Cortex of kidney (tissue), 1 donor: Measurements from ENCODE around the gene TELO2.

Source experiments
- DNase-seq: peaks from one replicate; lab custom pipeline; 2025; lab: John Stamatoyannopoulos, UW

Gene TELO2

DNA sequence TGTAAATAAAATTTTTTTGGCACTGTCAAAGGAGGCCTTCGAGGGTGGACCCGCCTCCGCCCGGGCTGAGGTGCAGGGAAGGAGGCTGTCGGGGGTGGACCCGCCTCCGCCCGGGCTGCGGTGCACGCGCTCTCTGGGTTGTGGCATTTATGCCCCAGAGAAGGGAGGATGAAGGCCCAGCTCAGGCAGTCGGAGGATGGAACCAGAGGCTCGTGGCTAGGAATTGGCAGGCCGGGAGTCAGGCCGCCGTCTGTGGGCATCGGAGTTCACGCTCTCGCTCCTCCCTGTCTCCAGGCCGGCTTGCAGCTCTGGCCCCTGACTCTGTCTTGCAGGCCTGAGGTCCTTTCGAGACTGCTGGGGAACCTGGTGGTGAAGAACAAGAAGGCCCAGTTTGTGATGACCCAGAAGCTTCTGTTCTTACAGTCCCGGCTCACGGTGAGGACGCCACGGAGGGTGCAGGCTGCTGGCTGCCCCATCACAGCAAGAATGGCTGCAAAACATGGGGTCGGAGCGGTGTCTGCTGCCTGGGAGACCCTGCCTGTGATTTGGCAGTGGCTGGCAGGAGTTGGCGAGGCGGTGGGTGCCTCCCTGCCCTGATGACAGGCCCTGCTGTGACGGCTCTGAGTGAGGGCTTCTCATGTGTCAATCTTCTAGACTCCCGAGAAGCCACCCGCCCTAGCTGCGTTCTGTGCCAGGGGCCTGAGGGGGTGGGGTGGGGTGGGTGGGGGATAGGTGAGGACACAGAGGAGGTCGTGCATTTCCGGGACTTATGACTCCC lies 5.9 kb downstream of the TELO2 start:
- no peak for DNase-seq

DNA sequence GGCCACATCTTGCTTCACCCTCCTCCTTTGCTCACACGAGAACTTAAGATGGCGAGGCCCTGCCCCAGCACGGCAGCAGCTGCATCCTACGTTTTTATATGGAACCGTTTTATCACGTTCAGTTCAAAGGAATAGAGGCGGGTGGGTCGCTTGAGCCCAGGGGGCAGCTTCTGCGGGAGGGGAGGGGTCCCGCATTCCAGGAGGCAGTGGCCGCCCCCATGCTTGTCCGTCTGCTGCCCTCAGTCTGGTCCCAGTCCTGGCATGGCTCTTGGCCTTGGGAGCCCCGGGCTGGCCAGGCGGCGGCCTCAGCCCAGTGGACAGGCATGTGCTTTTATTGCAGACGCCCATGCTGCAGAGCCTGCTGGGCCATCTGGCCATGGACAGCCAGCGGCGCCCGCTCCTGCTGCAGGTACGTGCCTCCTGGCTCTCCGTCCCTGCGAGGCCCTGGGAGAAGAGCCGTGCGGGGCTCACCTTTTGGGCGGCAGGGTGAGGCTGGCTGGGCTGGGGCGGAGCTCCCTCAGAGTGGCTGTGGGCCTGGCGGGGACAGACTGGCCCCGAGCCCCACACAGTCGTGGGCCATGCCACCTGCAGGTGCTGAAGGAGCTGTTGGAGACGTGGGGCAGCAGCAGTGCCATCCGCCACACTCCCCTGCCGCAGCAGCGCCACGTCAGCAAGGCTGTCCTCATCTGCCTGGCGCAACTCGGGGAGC lies 6.8 kb downstream of the TELO2 start:
- DNase-seq: no peak

DNA sequence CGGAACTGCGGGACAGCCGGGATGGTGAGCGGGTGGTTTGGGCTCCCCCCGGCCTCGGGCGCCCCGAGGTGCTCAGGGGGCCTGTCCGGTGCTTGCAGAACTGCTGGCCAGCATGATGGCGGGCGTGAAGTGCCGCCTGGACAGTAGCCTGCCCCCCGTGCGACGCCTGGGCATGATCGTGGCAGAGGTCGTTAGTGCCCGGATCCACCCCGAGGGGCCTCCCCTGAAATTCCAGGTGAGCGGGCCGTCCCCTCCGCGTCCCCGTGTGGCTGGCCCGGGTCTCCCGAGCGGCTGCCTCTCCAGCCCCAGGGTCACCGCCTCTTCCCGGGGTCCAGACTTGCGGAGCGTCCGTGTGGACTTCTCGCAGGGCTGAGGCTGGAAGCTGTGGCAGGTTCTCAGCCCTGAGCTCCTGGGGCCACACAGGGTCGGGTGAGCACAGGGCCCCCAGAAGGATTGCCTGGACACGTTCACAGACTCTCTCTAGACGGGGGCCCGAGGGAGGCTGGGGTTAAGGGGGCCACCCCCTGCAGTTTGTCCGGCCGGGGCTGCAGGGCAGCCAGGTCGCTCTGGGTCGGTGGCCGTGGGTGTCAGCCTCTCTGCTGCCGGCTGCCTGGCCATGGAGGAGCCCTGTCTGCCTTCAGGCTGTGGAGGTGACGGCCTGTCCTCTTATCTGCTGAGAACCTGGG lies 7.4 kb downstream of the TELO2 start:
- no peak for DNase-seq

DNA sequence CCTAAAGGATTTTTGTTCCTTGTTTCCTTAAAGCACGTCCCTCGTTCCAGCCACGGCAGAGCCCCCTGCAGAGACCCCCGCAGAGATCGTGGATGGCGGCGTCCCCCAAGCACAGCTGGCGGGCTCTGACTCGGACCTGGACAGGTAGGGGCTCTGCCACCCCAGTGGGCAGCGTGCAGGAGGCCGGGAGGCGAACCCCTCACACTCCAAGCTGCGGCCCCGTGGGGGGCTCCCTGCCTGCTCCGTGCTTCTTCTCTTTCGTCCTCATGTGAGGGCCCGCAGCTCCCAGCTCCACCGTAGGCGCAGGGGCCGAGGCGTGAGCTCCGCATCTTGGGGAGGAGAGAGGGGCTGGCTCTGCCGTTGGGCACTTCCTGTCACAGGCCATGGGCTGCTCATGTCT lies 8.5 kb downstream of the TELO2 start:
- no peak for DNase-seq

DNA sequence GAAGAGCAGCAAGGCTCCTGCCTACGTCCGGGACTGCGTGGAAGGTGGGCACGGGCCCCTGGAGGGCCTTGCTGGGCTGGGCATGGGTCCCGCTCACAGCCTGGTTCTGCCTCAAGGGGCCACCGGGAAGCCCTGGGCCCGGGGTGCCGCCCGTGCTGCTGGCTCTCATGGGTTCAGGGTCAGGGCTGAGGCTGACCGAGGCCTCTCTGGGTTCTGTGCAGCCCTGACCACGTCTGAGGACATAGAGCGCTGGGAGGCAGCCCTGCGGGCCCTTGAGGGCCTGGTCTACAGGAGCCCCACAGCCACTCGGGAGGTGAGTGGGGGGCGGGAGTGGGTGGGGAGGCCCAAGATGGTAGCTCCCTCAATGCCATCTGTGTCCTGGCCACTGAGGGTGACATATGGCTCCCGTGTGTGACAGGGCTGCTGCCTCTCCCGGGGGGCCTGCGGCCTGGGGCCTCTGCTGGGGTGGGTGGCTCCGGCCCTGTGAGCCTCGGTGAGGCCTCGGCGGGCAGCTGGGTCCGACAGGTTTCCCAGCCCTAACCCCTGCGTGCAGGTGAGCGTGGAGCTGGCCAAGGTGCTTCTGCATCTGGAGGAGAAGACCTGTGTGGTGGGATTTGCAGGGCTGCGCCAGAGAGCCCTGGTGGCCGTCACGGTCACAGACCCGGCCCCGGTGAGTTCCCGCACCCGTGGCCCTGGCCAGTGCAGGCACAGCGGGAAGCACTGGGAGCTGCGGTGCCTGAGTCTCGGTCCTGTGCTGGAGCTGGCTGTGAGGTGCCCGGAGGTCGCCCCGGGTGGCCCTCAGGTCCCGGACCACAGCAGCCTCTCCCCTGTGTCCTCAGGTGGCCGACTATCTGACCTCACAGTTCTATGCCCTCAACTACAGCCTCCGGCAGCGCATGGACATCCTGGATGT lies 9.2 kb downstream of the TELO2 start:
- DNase-seq: no peak

DNA sequence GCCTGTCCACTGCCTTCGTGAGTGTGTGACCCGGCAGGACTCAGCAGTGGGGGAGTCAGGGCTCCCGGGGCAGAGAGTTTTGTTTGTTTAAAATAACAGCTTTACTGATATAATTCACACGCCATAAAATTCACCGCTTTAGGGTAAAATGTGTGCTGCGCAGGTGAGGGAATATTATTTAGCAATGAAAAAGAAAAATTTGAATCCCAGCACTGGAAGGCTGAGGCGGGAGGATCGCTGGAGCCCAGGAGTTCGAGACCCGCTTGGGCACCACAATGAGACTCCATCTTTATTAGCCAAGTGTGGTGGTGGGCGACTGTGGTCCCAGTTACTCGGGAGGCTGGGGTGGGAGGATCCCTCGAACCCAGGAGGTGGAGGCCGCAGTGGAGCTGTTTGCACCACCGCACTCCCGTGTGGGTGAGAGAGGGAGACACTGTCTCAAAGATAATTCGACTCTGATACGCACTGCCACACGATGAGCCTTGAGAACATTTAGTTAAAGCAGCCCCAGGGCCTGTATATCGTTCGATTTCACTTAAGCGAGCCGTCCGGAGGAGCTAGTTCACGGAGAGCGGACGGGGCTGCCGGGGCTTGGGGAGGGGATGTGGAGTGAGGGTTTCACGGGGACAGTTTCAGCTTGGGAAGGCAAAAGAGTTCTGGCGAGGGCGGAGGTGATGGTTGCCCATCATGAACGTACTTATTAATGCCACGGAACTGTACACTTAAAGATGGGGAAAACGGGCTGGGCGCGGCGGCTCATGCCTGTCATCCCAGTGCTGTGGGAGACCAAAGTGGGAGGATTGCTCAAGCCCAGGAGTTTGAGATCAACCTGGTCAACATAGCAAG lies 10.2 kb downstream of the TELO2 start:
- DNase-seq: no peak

DNA sequence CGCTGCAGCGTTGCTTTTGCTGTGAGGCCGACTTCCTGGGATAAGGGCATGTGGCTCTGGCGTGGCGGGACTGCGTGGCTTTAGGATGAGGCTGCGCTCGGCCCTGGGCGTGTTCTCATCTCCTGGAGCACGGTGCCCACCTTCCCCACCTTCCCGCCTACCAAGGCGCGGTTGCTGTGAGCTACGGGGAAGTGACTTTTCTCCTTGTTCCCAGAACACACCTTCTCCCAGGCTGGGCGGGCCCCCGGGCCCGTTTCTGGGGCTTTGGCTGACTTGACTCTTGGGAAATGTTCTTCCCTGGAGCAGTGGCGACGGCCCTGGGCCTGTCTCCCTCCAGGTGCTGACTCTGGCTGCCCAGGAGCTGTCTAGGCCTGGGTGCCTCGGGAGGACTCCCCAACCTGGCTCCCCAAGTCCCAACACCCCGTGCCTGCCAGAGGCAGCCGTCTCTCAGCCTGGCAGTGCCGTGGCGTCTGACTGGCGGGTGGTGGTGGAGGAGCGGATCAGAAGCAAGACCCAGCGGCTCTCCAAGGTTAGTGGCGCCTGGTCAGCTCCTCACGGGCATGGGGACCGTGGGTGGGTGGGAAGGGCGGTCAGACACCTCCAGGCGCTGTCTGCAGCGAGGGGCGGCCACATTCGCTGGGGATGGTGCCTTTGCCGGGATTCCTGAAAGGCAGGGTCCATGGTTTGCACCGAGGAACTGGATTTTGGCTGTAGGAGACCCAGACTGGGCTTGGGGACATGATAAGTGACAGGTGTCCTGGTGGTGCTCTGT lies 12.1 kb downstream of the TELO2 start:
- no peak for DNase-seq

DNA sequence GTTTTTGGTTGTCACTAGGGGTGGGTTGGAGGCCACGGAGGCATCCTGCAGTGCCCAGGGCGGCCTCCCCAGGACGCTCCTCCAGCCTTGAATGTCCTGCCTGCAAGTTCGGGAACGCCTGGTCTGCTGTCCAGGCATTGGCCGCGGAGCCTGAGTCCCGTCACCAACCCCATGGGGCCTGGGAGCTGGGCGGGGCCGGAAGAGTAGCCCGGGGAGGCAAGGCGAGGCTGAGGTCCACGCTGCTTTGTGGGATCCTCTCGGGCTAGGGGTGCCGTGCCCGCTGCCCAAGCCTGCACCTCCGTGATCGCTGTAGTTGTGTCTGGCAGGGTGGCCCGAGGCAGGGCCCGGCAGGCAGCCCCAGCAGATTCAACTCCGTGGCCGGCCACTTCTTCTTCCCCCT lies 12.8 kb downstream of the TELO2 start:
- no peak for DNase-seq

DNA sequence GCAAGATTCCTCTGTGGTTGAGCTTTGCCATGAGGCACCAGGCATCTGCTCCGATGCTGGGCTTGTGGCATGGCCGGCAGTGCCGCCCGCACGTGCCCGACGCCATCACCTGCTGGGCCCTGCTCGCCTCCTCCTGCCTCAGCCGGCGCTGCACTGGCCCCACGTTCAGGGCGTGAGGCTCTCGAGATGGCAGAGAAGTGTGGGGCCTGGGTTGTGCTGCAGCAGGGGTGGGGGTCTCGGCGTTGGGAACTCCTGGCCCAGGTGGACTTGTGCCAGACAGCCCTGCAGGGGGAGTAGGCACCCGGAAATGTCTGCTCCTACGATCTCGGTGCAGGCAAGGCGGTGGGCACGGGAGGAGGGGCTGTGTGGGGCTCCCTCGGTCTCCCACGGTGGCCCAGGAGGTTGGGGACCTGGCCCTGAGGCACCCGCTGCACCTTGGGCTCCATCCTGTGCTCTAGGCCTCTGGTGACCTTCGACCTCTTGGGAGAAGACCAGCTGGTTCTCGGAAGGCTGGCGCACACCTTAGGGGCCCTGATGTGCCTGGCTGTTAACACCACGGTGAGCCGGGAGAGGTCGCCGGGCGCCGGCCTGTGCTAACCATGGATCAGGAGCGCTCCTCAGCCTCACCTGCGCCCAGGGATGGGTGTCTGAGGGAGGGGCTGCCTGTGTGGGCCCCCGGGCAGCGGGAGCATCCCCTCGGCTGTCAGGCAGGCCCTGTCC lies 13.5 kb downstream of the TELO2 start:
- DNase-seq: no peak

DNA sequence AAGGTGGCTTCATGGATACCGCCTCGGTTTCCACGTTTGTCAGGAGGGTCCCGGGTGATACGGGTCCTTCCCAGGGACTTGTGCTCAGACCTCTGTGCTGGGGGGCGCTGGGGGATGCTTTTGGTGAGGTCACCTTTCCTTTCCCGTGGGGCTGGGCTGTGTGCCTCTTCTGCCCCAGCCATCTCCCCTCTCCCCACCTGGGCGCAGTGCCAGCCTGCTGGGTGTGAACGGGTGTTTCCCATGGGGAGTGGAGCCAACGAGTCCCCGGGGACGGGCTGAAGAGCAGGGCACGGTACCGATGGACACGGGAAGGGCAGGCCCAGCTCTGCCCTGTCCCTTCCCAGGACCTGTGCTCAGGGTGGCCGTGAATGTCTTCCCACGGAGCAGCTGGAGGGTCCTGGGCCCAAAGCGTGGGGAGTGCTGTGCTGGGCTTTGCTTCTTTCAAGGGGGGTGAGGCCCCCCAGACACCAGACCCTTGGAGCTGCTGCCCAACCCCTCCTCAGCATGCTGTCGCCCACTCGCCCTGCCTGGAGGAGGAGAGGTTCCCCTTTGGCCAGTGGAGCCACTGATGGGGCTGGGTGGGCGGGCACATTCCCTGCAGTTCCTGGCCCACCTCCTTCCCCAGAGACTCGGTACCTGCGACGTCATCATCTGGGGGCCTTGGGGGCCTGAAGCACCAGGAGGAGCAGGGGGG lies 15.5 kb downstream of the TELO2 start:
- DNase-seq: no peak

DNA sequence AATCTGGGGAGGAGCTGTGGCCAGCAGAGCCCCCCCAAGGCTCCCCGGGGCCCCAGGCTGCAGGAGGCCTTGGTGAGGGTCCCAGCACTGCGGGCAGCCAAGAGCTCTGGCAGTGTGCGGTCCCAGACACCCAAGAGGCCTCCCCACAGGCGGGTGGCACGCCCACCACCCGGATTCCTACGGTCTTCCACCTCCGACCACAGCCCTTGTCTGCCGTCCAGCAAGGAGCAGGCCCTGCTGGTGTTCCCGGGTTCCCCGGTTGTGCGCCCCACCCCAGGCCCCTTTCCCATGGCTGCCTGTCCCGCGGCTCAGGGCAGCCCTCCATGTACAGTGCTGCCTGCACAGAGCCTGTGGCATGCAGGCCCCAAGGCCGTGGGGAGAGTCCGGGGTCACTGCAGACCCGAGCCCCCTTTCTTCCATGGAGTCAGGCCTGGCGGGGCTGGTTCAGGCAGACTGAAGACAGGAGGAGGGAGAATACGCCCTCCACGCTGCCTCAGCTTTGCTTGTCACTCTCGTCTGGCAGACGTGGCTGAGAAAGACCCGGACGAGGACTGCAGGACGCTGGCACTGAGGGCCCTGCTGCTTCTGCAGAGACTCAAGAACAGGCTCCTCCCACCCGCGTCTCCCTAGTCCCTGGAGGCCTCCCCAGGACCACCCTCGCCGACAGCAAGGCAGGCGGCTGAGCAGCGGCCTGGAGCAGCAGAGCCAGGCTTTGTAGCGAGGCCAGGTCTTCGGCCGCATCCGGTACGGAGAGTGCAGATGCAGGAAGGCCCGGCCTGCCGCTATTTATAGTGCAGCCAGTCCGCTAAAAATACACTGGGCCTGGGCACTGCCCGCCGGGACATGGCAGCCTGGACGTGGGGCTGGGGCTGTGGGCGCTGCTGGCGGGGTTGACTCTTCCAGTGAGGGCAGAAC lies 16.4 kb downstream of the TELO2 start:
- no peak for DNase-seq

DNA sequence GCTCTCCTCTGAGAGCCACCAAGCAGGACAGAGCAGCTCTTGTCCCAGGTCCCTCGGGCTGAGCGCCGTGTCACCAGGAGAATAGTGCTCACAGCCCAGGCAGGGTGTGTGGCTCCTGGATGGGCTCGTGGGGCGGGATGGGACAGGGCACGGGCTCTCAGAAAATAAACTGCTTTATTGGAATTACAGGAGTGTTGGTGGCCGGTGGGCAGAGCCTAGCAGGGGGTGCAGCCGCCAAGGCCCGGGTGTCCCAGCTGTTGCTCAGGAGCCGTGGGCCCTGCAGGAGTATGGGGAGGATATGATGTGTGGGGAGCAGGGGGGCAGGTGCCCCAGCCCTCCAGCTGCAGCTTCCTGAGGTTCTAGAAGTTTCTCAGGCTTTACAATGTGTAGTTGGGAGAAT lies 17.1 kb downstream of the TELO2 start:
- no peak for DNase-seq

DNA sequence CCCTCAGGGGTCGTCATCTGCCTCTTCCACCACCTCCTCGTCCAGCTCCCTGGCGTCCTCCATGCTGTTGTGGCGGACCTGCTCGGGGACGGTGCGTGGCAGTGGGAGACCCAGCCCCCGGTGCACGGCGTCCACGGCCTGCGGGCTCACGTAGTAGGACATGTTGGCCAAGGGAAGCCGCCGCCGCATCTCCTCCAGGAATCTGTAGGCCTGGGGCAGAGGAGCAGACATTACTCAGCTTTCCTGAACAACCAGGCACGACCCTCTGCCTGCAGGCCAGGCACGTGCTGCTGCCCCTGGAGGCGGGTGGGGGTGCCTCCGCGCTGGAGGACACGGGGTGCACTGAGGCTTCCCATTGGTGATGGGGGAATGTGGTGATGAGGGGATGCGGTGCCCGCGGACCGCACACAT lies 17.8 kb downstream of the TELO2 start:
- DNase-seq: no peak

DNA sequence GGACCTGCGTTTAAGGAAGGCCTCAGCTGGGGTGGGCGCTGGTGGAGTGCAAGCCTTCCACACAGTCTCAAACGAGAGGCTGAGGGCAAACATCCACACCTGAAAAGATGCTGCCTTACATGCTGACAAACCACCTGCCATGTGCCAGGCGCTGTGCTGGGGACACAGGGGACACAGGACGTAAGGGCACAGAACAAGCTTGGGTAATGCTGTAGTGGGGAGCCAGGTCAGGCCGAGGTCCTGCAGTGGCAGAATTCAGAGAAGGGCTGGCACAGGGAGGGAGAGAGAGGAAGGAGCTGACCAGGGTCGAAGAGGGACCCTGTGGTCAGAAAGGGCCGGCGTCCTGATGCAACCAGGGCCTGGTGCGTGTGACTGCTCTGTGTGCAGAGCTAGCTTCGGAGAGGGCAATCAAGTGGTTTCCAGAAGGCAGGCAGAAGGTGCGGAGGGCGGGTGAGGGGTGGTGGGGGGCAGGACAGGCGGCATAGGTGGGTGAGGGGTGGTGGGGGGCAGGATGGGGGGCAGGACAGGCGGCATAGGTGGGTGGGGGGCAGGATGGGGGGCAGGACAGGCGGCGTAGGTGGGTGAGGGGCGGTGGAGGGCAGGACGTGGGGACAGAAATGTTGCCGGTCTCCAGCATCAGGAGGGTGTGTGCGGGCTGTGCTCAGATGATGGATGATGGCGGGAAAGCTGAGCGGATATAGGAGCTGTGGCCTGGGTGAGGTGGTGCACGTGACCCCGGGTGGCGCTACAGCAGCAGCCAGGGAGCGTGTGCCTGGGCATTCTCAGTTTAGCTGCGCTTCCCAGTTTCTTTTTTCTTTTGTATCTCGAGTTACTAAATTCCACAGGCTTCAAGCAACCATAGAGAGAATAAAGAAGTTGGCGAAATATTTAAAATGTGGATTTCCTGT lies 18.8 kb downstream of the TELO2 start:
- no peak for DNase-seq

DNA sequence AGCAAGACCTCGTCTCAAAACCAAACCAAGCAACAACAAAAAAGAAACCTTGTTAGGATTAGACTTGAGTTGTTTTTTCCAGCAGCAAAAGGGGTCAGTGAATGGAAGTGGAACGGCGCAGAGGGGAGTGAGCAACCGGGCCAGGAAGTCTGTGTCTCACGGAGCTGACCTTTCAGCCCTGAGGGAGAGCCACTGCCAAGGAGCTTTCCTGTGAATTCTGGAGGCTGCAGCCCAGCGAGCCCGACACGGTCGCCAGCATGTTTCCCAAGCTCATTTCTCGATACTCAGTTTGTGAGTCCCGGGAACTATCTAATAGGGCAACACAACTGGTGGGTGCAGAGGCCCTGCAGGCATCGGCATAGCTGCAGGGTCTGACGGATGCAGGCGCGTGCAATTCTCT lies 19.6 kb downstream of the TELO2 start:
- DNase-seq: no peak

DNA sequence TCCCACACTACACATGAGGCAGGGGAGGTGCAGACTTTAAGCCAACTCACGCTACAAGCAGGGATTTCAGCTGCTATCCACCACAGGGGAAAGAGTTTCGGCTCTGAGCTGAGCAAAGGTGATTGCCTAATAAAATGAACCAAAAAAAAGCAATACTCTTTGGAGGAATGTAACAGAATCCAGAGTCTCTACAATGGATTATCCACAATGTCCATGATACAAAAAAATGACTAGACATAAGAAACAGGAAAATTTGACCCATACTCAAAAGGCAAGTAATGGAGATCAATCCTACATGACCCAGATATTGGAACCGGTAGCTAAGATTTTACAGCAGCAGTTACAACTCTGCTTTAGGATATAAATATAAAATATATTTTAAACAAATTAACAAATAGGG lies 21.3 kb downstream of the TELO2 start:
- DNase-seq: no peak

DNA sequence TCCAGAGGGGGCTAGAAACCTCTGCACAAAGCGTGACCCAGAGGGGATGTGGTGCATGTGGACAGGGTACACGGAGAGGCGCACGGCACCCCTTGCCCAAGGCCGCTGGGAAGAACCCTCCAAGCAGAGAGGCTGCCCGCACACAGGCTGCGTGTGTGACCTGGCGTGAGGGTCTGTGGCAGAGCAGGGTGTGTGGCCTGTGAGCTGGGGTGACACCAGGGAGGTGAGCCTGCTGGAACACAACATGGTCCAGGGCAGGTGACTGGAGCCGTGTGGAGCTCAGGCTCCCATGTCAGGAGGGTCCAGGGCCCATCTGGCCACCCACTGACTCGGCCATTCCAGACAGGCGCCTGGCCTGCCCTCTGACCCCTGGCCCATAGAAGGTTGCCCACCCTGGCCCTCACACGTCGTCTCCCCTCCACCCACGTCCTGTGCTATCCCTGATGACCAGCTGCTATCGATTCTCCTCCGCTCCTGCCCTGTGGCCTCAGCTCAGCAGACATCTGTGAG lies 25.5 kb downstream of the TELO2 start:
- no peak for DNase-seq
